Activated naive CD8-positive, alpha-beta T cell treated with anti-CD3 and anti-CD28 coated beads, Interleukin-2, amount 50 U/mL, for 16 hours (primary cell): ENCODE results near the gene CACNA2D1.

Source experiments
- DNase-seq: peaks from one replicate; pipeline ENCODE4 v3.0.0-alpha.2; 2020; ENCODE audit warnings: low read depth, low spot score

The CACNA2D1 gene

GRCh38 chr7:82230811-82231581, 212.6 kb downstream of the CACNA2D1 start:
- no peak for DNase-seq

- DNase-seq: no peak
These were observed 214.4 kb downstream of the CACNA2D1 start for GRCh38 chr7:82229164-82229563.

GRCh38 chr7:82226191-82226590, 217.4 kb downstream of the CACNA2D1 start:
- no peak for DNase-seq

GRCh38 chr7:82224529-82224928, 219.0 kb downstream of the CACNA2D1 start:
- no peak for DNase-seq

- no peak for DNase-seq
These were observed 220.0 kb downstream of the CACNA2D1 start for GRCh38 chr7:82223580-82223979.

GRCh38 chr7:82221152-82221674, 222.4 kb downstream of the CACNA2D1 start:
- DNase-seq: no peak

GRCh38 chr7:82212466-82212865, 231.1 kb downstream of the CACNA2D1 start:
- no peak for DNase-seq

GRCh38 chr7:82211333-82211732, 232.2 kb downstream of the CACNA2D1 start:
- no peak for DNase-seq

- no peak for DNase-seq
These were observed 233.0 kb downstream of the CACNA2D1 start for GRCh38 chr7:82210416-82211184.

- DNase-seq: no peak
These were observed 234.3 kb downstream of the CACNA2D1 start for GRCh38 chr7:82209179-82209747.

GRCh38 chr7:82204694-82205093, 238.9 kb downstream of the CACNA2D1 start:
- DNase-seq: no peak

GRCh38 chr7:82202965-82203364, 240.6 kb downstream of the CACNA2D1 start:
- DNase-seq: no peak

GRCh38 chr7:82202107-82202506, 241.5 kb downstream of the CACNA2D1 start:
- DNase-seq: no peak

GRCh38 chr7:82200601-82201000, 243.0 kb downstream of the CACNA2D1 start:
- no peak for DNase-seq

- no peak for DNase-seq
These were observed 249.4 kb downstream of the CACNA2D1 start for GRCh38 chr7:82194016-82194643.

- no peak for DNase-seq
These were observed 254.9 kb downstream of the CACNA2D1 start for GRCh38 chr7:82188636-82189035.

GRCh38 chr7:82185443-82185842, 258.1 kb downstream of the CACNA2D1 start:
- DNase-seq: no peak

GRCh38 chr7:82183634-82184033, 259.9 kb downstream of the CACNA2D1 start:
- DNase-seq: no peak

GRCh38 chr7:82179311-82179710, 264.3 kb downstream of the CACNA2D1 start:
- no peak for DNase-seq

- no peak for DNase-seq
These were observed 268.3 kb downstream of the CACNA2D1 start for GRCh38 chr7:82175319-82175718.

GRCh38 chr7:82173400-82174021, 270.1 kb downstream of the CACNA2D1 start:
- DNase-seq: no peak
